ENCODE data around the gene ASXL1.

ASXL1 gene

DNA sequence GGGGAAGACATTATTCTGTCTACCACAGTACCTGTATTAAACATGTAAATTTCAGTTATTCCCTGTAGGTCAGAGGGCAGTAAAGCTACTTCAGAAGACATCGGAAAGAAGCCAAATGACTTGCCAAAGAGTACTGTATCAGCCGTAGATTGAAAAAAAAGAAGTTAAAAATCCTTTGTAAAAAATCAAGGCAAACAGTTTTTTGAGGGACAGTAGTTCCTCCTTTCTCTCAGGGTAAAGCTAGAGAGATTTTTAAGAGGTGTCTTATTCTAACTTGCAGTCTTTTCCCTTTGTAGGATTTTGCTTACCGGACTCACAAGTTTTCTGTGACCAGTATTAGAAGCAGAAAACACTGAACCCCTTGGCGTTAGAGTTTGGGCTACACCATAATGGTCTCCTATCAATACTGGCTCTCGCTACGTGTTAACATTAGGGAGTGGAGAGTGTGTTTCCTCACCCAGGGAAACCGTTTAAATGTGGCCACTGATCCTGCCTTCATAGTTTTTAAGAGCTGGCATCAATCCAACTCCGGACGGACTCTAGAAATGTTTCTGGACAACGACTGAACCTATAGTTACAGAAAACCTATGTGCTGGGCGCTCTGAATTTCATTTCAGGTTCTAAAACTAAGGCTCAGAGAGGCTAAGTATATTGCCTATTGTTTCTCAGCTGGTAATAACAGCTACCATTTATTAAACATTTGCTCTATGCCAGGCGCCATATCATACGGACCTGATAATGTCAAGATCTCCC, 1.3 kb upstream of the ASXL1 start:
- in situ Hi-C loops (cut with HindIII; ENCODE audit: low pct_ligation_motif_present, low sequenced_read_pairs): no loop called here
- H3K27me3 ChIP-seq (replicated peaks): no peaks in the 10 kb centered on the region
- peak overlapping the region; percentile 91 for H3K4me3 ChIP-seq (ENCODE audit: low read depth, low read length)
- H3K36me3 ChIP-seq (replicated peaks): no peaks in the 10 kb centered on the region
- DNase-seq: no peak
- TF ChIP-seq, protein P1, sequence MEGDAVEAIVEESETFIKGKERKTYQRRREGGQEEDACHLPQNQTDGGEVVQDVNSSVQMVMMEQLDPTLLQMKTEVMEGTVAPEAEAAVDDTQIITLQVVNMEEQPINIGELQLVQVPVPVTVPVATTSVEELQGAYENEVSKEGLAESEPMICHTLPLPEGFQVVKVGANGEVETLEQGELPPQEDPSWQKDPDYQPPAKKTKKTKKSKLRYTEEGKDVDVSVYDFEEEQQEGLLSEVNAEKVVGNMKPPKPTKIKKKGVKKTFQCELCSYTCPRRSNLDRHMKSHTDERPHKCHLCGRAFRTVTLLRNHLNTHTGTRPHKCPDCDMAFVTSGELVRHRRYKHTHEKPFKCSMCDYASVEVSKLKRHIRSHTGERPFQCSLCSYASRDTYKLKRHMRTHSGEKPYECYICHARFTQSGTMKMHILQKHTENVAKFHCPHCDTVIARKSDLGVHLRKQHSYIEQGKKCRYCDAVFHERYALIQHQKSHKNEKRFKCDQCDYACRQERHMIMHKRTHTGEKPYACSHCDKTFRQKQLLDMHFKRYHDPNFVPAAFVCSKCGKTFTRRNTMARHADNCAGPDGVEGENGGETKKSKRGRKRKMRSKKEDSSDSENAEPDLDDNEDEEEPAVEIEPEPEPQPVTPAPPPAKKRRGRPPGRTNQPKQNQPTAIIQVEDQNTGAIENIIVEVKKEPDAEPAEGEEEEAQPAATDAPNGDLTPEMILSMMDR (IDR thresholded peaks at IDR 0.05; ENCODE audit: low read depth, low read length, missing control alignments): no peak
- peak overlapping the region; percentile 97 for H3K27ac ChIP-seq

DNA sequence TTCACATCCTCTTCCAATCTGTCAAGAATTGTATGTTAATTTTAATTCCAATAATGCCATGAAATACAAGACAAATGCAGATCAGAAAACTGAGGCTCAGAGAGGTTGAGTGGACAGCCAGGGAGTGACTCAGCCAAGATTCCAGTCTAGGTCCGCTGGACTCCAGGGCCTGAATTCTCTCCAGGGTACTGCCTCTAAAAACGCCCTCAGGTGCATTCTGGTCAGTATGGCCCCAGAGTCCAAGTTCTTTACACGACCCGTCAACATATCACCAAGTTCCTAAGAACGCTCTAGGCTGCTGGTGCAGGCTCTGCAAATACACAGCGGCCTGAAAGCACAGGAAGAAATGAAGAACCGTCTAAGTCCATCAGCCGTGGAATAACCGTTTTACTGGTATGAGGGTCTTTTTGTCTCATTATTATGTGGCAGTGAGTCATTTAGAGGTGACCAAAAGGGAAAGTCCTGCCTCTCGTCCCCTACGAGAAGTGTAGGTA, 709 bp upstream of the ASXL1 start:
- in situ Hi-C loops (cut with HindIII; ENCODE audit: low pct_ligation_motif_present, low sequenced_read_pairs): no loop called here

DNA sequence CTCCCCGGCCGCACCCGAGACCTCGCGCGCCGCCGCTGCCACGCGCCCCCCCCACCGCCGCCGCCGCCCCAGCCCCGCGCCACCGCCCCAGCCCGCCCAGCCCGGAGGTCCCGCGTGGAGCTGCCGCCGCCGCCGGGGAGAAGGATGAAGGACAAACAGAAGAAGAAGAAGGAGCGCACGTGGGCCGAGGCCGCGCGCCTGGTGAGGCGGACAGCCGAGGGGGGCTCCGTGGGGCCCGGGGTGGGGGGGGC, 426 bp downstream of the ASXL1 start:
- in situ Hi-C loops (cut with HindIII; ENCODE audit: low pct_ligation_motif_present, low sequenced_read_pairs): no loop called here
- Histone ChIP-seq H3K27ac (peak overlapping the region; percentile 97), H3K36me3 (replicated peaks) (no peaks in the 10 kb centered on the region), H3K27me3 (replicated peaks) (no peaks in the 10 kb centered on the region), H3K4me3 (ENCODE audit: low read depth, low read length) (peak overlapping the region; percentile 91)
- DNase-seq: no peak
- TF ChIP-seq, protein P1 (IDR thresholded peaks at IDR 0.05; ENCODE audit: low read depth, low read length, missing control alignments): no peak

More for the DNA sequence above, 709 bp upstream of the ASXL1 start:
- peak; percentile 46 for DNase-seq
- H3K27ac ChIP-seq: peak overlapping the region; percentile 97
- H3K36me3 ChIP-seq (replicated peaks): no peaks in the 10 kb centered on the region
- H3K4me3 ChIP-seq (ENCODE audit: low read depth, low read length): peak overlapping the region; percentile 91
- TF ChIP-seq, protein P1 (IDR thresholded peaks at IDR 0.05; ENCODE audit: low read depth, low read length, missing control alignments): no peak
- no peaks in the 10 kb centered on the region for H3K27me3 ChIP-seq (replicated peaks)

DNA sequence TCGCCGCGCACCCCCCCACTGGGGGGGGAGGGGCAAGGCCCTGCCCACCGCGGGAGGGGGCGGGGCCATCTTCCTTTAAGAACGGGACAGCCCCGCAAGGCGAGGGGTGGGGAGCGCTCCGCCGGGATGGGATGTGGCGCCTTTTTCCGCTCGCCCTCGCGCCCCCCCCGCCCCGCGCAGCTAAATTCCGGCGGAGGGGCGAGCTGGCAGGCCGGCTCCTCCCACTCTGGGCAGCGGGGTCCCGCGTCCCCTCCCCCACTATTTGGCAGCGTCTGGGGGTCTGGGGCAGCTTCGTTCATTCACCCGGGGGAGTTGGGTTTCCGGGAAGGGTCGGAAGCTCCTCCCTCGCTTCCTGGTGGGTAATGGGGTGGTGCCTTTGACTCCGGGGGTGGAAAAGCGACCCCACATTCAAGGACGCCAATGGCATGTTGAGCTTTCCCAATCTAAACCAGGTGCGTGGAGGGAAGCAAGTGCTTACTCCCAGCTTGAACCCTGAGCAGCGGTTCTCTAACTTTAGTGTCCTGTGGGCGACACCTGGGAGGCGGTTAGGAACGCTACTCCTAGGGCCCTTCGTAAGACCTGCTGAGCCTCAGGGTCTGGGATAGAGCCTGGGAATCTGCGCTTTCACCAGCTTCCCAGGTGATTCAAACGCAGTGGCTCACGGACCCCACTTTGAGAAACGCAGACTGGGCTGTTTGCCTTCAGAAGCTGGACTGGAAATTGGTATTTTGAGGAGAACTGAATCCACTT, 927 bp downstream of the ASXL1 start:
- Histone ChIP-seq H3K27me3 (replicated peaks) (no peaks in the 10 kb centered on the region), H3K4me3 (ENCODE audit: low read depth, low read length) (peak overlapping the region; percentile 91), H3K27ac (peak overlapping the region; percentile 97), H3K36me3 (replicated peaks) (no peaks in the 10 kb centered on the region)
- TF ChIP-seq, protein P1 (IDR thresholded peaks at IDR 0.05; ENCODE audit: low read depth, low read length, missing control alignments): no peak
- in situ Hi-C loops (cut with HindIII; ENCODE audit: low pct_ligation_motif_present, low sequenced_read_pairs): no loop called here
- DNase-seq: peak; percentile 27

DNA sequence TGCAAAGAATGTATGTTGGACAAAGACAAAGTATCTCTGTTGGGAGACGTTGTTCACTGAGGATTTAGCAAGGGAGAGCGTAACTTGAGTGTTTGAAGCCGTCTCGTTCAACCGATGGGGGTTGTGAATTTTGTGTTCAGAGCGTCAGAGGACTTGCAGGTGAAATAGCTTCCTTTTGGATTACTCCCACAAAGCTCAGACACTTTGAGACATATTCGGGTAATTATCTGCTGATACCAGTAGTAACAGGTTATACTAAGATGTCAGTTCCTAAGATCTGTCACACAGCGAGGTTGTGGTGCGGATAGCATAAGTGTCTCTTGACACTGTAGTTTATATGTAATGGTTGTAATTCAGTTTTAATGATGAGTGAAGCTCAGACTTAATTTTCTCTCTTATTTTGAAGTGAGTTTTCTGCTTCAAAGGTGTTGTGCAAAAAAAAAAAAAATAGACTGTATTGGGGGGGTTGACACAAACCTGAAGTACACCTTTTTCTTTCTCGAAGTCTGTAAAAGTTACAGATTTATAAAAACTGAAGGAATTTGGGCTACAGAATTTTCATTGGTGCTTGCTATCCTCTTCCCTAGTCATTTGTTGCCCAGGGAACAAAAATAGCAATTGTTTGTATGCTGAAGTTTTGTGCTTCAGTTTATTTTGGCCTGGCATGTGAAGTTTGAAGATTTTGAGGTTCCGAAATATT, 1.7 kb downstream of the ASXL1 start:
- DNase-seq: peak; percentile 22
- in situ Hi-C loops (cut with HindIII; ENCODE audit: low pct_ligation_motif_present, low sequenced_read_pairs): no loop called here
- H3K27ac ChIP-seq: peak overlapping the region; percentile 97
- H3K4me3 ChIP-seq (ENCODE audit: low read depth, low read length): peak overlapping the region; percentile 91
- H3K27me3 ChIP-seq (replicated peaks): no peaks in the 10 kb centered on the region
- no peaks in the 10 kb centered on the region for H3K36me3 ChIP-seq (replicated peaks)
- TF ChIP-seq, protein P1 (IDR thresholded peaks at IDR 0.05; ENCODE audit: low read depth, low read length, missing control alignments): no peak
